Tibial nerve (tissue), 4 donors: ENCODE measurements around the gene HSF5. TPM values are rescaled to one million over a fixed set of nuclear protein-coding genes. Genes with fewer than 3 reads are reported as not detected.
"Not testable (repeated sequence)": the region's sequence is repeated elsewhere in the genome, so short reads cannot be mapped to it uniquely, and the experiment has no call there.

Source experiments
- DNase-seq, 2 donors: peaks; one replicate each; pipeline ENCODE4 v3.0.0-alpha.2; 2019; ENCODE audit warnings: low spot score in 2 of 2
- H3K27ac ChIP-seq, 4 donors: fragments of 200-600 bp; sonication (generic) in 3 of 4; one replicate each; pipeline ENCODE4 v1.5.1; 2017 to 2019; ENCODE audit warnings: mild to moderate bottlenecking in 1 of 4
- H3K27me3 ChIP-seq, 2 donors: fragments of 200-600 bp; sonication (generic) in 1 of 2; one replicate each; pipeline versions ENCODE4 v1.5.1 to v1.6.0; 2017 to 2019
- H3K36me3 ChIP-seq, 3 donors: fragments of 200-600 bp; sonication (generic); one replicate each; pipeline ENCODE4 v1.5.1; 2018 to 2019
- H3K4me1 ChIP-seq, 4 donors: fragments of 200-600 bp; sonication (generic) in 3 of 4; one replicate each; pipeline ENCODE4 v1.5.1; 2017 to 2019
- H3K4me3 ChIP-seq, 4 donors: fragments of 200-600 bp; sonication (generic) in 3 of 4; one replicate each; pipeline ENCODE4 v1.5.1; 2017 to 2019; ENCODE audit warnings: mild to moderate bottlenecking in 1 of 4, moderate library complexity in 1 of 4
- H3K9me3 ChIP-seq, 4 donors: fragments of 200-600 bp; sonication (generic) in 3 of 4; one replicate each; pipeline ENCODE4 v1.5.1; 2017 to 2019
- CTCF ChIP-seq, 5 experiments: fragments of 200-600 bp in 3 of 5; fragments of 450-650 bp in 2 of 5; sonication (generic) in 3 of 5; IDR thresholded peaks; one replicate each; pipeline ENCODE4 v1.5.1; 2016 to 2019; ENCODE audit warnings: antibody characterized with exemption in 5 of 5, mild to moderate bottlenecking in 3 of 5, moderate library complexity in 2 of 5
- EP300 ChIP-seq, 2 donors: sonication (generic); formaldehyde crosslinking; IDR thresholded peaks; one replicate each; pipeline ENCODE4 v1.6.1; 2017; ENCODE audit warnings: antibody characterized with exemption in 2 of 2, mild to moderate bottlenecking in 1 of 2
- POLR2A ChIP-seq, 2 donors: fragments of 450-650 bp; IDR thresholded peaks; one replicate each; pipeline ENCODE4 v1.6.1; 2017; ENCODE audit warnings: antibody characterized with exemption in 2 of 2, mild to moderate bottlenecking in 2 of 2, moderate library complexity in 2 of 2
- WGBS, 2 donors: methylation state at CpG; one replicate each; pipeline ENCODE4 v1.1.5; 2018; 5-methylcytosine and 5-hydroxymethylcytosine counted together
- total RNA-seq, 4 donors: library from RNA; depleted of rRNA; stranded (reverse); fragments of >200 nt; gene quantifications; one replicate each; pipeline ENCODE4 v1.1.0, GENCODE V29; 2016

Gene HSF5
- total RNA-seq, 4 donors from 2014 or later: 0.30 TPM; not detected in 3

GRCh38 chr17:58488428-58488890 lies 251 bp upstream of the HSF5 start:
- no peak overlapping the region for H3K27ac ChIP-seq
- no peak for DNase-seq
- TF ChIP-seq POLR2A (IDR thresholded peaks at IDR 0.05) (no peak), CTCF (IDR thresholded peaks at IDR 0.05) (no peak), EP300 (IDR thresholded peaks at IDR 0.05) (no peak)
- H3K4me1 ChIP-seq: peaks cover 0 to 14% (median 2%) of the 10 kb centered on the region in 4 donors
- no peaks in the 10 kb centered on the region for H3K27me3 ChIP-seq
- peaks cover 2 to 64% (median 17%) of the 10 kb centered on the region in 3 donors for H3K36me3 ChIP-seq
- H3K9me3 ChIP-seq: no peaks in the 10 kb centered on the region
- H3K4me3 ChIP-seq: no peak overlapping the region
- 89 to 91% methylated on average over 13 to 26 of the region's 26 CpGs for WGBS, 2 donors

- WGBS, 2 donors: 92 to 99% methylated on average over 3 of the region's 3 CpGs
- H3K4me3 ChIP-seq: no peak overlapping the region
- H3K27ac ChIP-seq: no peak overlapping the region
- no peaks in the 10 kb centered on the region for H3K27me3 ChIP-seq
- no peaks in the 10 kb centered on the region for H3K4me1 ChIP-seq
- TF ChIP-seq CTCF (IDR thresholded peaks at IDR 0.05) (no peak), POLR2A (IDR thresholded peaks at IDR 0.05) (no peak), EP300 (IDR thresholded peaks at IDR 0.05) (no peak)
- H3K9me3 ChIP-seq: no peaks in the 10 kb centered on the region
- peaks cover 0 to 27% (median 0%) of the 10 kb centered on the region in 3 donors for H3K36me3 ChIP-seq
- DNase-seq: no peak
Observed at GRCh38 chr17:58484600-58484999, 3.6 kb downstream of the HSF5 start.

GRCh38 chr17:58481798-58482197 lies 6.4 kb downstream of the HSF5 start:
- 89 to 94% methylated on average over 5 of the region's 5 CpGs for WGBS, 2 donors
- not testable (repeated sequence) for DNase-seq, H3K27ac ChIP-seq, H3K27me3 ChIP-seq, H3K4me1 ChIP-seq, H3K36me3 ChIP-seq, H3K9me3 ChIP-seq, H3K4me3 ChIP-seq

GRCh38 chr17:58480090-58480489 lies 8.1 kb downstream of the HSF5 start:
- H3K27ac ChIP-seq: no peak overlapping the region
- no peak for DNase-seq
- H3K36me3 ChIP-seq: no peaks in the 10 kb centered on the region
- no peak for TF ChIP-seq POLR2A (IDR thresholded peaks at IDR 0.05)
- no peak for TF ChIP-seq EP300 (IDR thresholded peaks at IDR 0.05)
- no peak for TF ChIP-seq CTCF (IDR thresholded peaks at IDR 0.05)
- H3K4me3 ChIP-seq: no peak overlapping the region
- no peaks in the 10 kb centered on the region for H3K27me3 ChIP-seq
- no peaks in the 10 kb centered on the region for H3K9me3 ChIP-seq
- no peaks in the 10 kb centered on the region for H3K4me1 ChIP-seq
- WGBS, 2 donors: 81 to 83% methylated on average over 6 of the region's 6 CpGs

- Histone ChIP-seq H3K4me3 (no peak overlapping the region), H3K36me3 (no peaks in the 10 kb centered on the region), H3K27ac (no peak overlapping the region), H3K9me3 (no peaks in the 10 kb centered on the region), H3K27me3 (no peaks in the 10 kb centered on the region), H3K4me1 (no peaks in the 10 kb centered on the region)
- no peak for DNase-seq
- WGBS, 2 donors: 80 to 86% methylated on average over 18 of the region's 18 CpGs
- TF ChIP-seq CTCF (IDR thresholded peaks at IDR 0.05) (no peak), POLR2A (IDR thresholded peaks at IDR 0.05) (no peak), EP300 (IDR thresholded peaks at IDR 0.05) (no peak)
Observed at GRCh38 chr17:58476812-58477211, 11.4 kb downstream of the HSF5 start.

GRCh38 chr17:58475985-58476384 lies 12.2 kb downstream of the HSF5 start:
- H3K4me3 ChIP-seq: no peak overlapping the region
- no peaks in the 10 kb centered on the region for H3K9me3 ChIP-seq
- no peak for DNase-seq
- no peak overlapping the region for H3K27ac ChIP-seq
- TF ChIP-seq CTCF (IDR thresholded peaks at IDR 0.05) (no peak), POLR2A (IDR thresholded peaks at IDR 0.05) (no peak), EP300 (IDR thresholded peaks at IDR 0.05) (no peak)
- no peaks in the 10 kb centered on the region for H3K36me3 ChIP-seq
- H3K27me3 ChIP-seq: no peaks in the 10 kb centered on the region
- no peaks in the 10 kb centered on the region for H3K4me1 ChIP-seq
